ENCODE measurements around the gene ELAVL4.

Gene ELAVL4

GRCh38 chr1:50106095-50106761 is 2.5 kb upstream of the ELAVL4 start:
- no peaks in the 10 kb centered on the region for H3K36me3 Mint-ChIP-seq (ENCODE audit: low read depth)
- no peak overlapping the region for H3K27ac Mint-ChIP-seq
- H3K9me3 Mint-ChIP-seq = no peaks in the 10 kb centered on the region
- H3K4me3 Mint-ChIP-seq = no peak overlapping the region
- peaks cover 5% of the 10 kb centered on the region for H3K4me1 Mint-ChIP-seq (ENCODE audit: low read depth)
- peaks cover 35% of the 10 kb centered on the region for H3K27me3 Mint-ChIP-seq (ENCODE audit: low read depth)

- Mint-ChIP-seq H3K4me3 (no peak overlapping the region), H3K9me3 (no peaks in the 10 kb centered on the region), H3K4me1 (ENCODE audit: low read depth) (peaks cover 5% of the 10 kb centered on the region), H3K27ac (no peak overlapping the region), H3K36me3 (ENCODE audit: low read depth) (no peaks in the 10 kb centered on the region), H3K27me3 (ENCODE audit: low read depth) (peaks cover 51% of the 10 kb centered on the region)
These were observed 396 bp downstream of the ELAVL4 start for GRCh38 chr1:50109116-50109515.

- H3K27ac Mint-ChIP-seq = no peak overlapping the region
- H3K27me3 Mint-ChIP-seq (ENCODE audit: low read depth) = peaks cover 51% of the 10 kb centered on the region
- no peaks in the 10 kb centered on the region for H3K36me3 Mint-ChIP-seq (ENCODE audit: low read depth)
- H3K4me3 Mint-ChIP-seq = peak overlapping the region; percentile 23
- H3K4me1 Mint-ChIP-seq (ENCODE audit: low read depth) = peaks cover 5% of the 10 kb centered on the region
- no peaks in the 10 kb centered on the region for H3K9me3 Mint-ChIP-seq
These were observed 941 bp downstream of the ELAVL4 start for GRCh38 chr1:50109647-50110075.

- Mint-ChIP-seq H3K27ac (no peak overlapping the region), H3K4me3 (peak overlapping the region; percentile 4), H3K9me3 (no peaks in the 10 kb centered on the region), H3K36me3 (ENCODE audit: low read depth) (no peaks in the 10 kb centered on the region), H3K27me3 (ENCODE audit: low read depth) (peaks cover 54% of the 10 kb centered on the region), H3K4me1 (ENCODE audit: low read depth) (peaks cover 5% of the 10 kb centered on the region)
These were observed 1.4 kb downstream of the ELAVL4 start for GRCh38 chr1:50110151-50110550.

GRCh38 chr1:50110656-50111055 is 1.9 kb downstream of the ELAVL4 start:
- no peaks in the 10 kb centered on the region for H3K9me3 Mint-ChIP-seq
- no peak overlapping the region for H3K27ac Mint-ChIP-seq
- peaks cover 54% of the 10 kb centered on the region for H3K27me3 Mint-ChIP-seq (ENCODE audit: low read depth)
- no peak overlapping the region for H3K4me3 Mint-ChIP-seq
- H3K36me3 Mint-ChIP-seq (ENCODE audit: low read depth) = no peaks in the 10 kb centered on the region
- peaks cover 5% of the 10 kb centered on the region for H3K4me1 Mint-ChIP-seq (ENCODE audit: low read depth)

GRCh38 chr1:50111503-50111902 is 2.8 kb downstream of the ELAVL4 start:
- no peak overlapping the region for H3K27ac Mint-ChIP-seq
- no peak overlapping the region for H3K4me3 Mint-ChIP-seq
- H3K9me3 Mint-ChIP-seq = no peaks in the 10 kb centered on the region
- H3K27me3 Mint-ChIP-seq (ENCODE audit: low read depth) = peaks cover 54% of the 10 kb centered on the region
- H3K4me1 Mint-ChIP-seq (ENCODE audit: low read depth) = peaks cover 5% of the 10 kb centered on the region
- no peaks in the 10 kb centered on the region for H3K36me3 Mint-ChIP-seq (ENCODE audit: low read depth)

GRCh38 chr1:50112193-50112592 is 3.5 kb downstream of the ELAVL4 start:
- Mint-ChIP-seq H3K27me3 (ENCODE audit: low read depth) (peaks cover 54% of the 10 kb centered on the region), H3K4me3 (no peak overlapping the region), H3K36me3 (ENCODE audit: low read depth) (no peaks in the 10 kb centered on the region), H3K4me1 (ENCODE audit: low read depth) (peaks cover 5% of the 10 kb centered on the region), H3K9me3 (no peaks in the 10 kb centered on the region), H3K27ac (no peak overlapping the region)

- Mint-ChIP-seq H3K27ac (no peak overlapping the region), H3K36me3 (ENCODE audit: low read depth) (no peaks in the 10 kb centered on the region), H3K27me3 (ENCODE audit: low read depth) (peaks cover 3% of the 10 kb centered on the region), H3K4me1 (ENCODE audit: low read depth) (no peaks in the 10 kb centered on the region), H3K4me3 (no peak overlapping the region), H3K9me3 (no peaks in the 10 kb centered on the region)
These were observed 14.4 kb downstream of the ELAVL4 start for GRCh38 chr1:50123071-50123470.

- no peak overlapping the region for H3K4me3 Mint-ChIP-seq
- H3K9me3 Mint-ChIP-seq = no peaks in the 10 kb centered on the region
- H3K27ac Mint-ChIP-seq = no peak overlapping the region
- no peaks in the 10 kb centered on the region for H3K27me3 Mint-ChIP-seq (ENCODE audit: low read depth)
- no peaks in the 10 kb centered on the region for H3K4me1 Mint-ChIP-seq (ENCODE audit: low read depth)
- no peaks in the 10 kb centered on the region for H3K36me3 Mint-ChIP-seq (ENCODE audit: low read depth)
These were observed 18.4 kb downstream of the ELAVL4 start for GRCh38 chr1:50126927-50127715.

GRCh38 chr1:50129201-50129600 is 20.5 kb downstream of the ELAVL4 start:
- Mint-ChIP-seq H3K27me3 (ENCODE audit: low read depth) (no peaks in the 10 kb centered on the region), H3K4me1 (ENCODE audit: low read depth) (no peaks in the 10 kb centered on the region), H3K9me3 (no peaks in the 10 kb centered on the region), H3K36me3 (ENCODE audit: low read depth) (no peaks in the 10 kb centered on the region), H3K4me3 (no peak overlapping the region), H3K27ac (no peak overlapping the region)

GRCh38 chr1:50132347-50132894 is 23.7 kb downstream of the ELAVL4 start:
- Mint-ChIP-seq H3K9me3 (no peaks in the 10 kb centered on the region), H3K27me3 (ENCODE audit: low read depth) (no peaks in the 10 kb centered on the region), H3K4me1 (ENCODE audit: low read depth) (no peaks in the 10 kb centered on the region), H3K27ac (no peak overlapping the region), H3K36me3 (ENCODE audit: low read depth) (no peaks in the 10 kb centered on the region), H3K4me3 (no peak overlapping the region)

GRCh38 chr1:50135716-50136115 is 27.0 kb downstream of the ELAVL4 start:
- Mint-ChIP-seq H3K36me3 (ENCODE audit: low read depth) (no peaks in the 10 kb centered on the region), H3K27ac (no peak overlapping the region), H3K9me3 (no peaks in the 10 kb centered on the region), H3K4me1 (ENCODE audit: low read depth) (no peaks in the 10 kb centered on the region), H3K4me3 (no peak overlapping the region), H3K27me3 (ENCODE audit: low read depth) (no peaks in the 10 kb centered on the region)

- Mint-ChIP-seq H3K9me3 (no peaks in the 10 kb centered on the region), H3K36me3 (ENCODE audit: low read depth) (no peaks in the 10 kb centered on the region), H3K4me3 (no peak overlapping the region), H3K27me3 (ENCODE audit: low read depth) (no peaks in the 10 kb centered on the region), H3K4me1 (ENCODE audit: low read depth) (no peaks in the 10 kb centered on the region), H3K27ac (no peak overlapping the region)
These were observed 30.8 kb downstream of the ELAVL4 start for GRCh38 chr1:50139339-50140181.

- Mint-ChIP-seq H3K4me1 (ENCODE audit: low read depth) (no peaks in the 10 kb centered on the region), H3K4me3 (no peak overlapping the region), H3K36me3 (ENCODE audit: low read depth) (no peaks in the 10 kb centered on the region), H3K27me3 (ENCODE audit: low read depth) (no peaks in the 10 kb centered on the region), H3K27ac (no peak overlapping the region), H3K9me3 (no peaks in the 10 kb centered on the region)
These were observed 31.4 kb downstream of the ELAVL4 start for GRCh38 chr1:50140182-50140447.

All from T-helper 1 cell treated with Interleukin-12 subunit alpha and Interleukin-12 subunit beta and Interleukin-4 antibody, amounts not matched to agents 30 μg/mL and 1 μg/mL, for 36 hours (primary cell).